SK-N-SH treated with all-trans-retinoic acid at 6 μM for 48 hours (cell line): ENCODE results near the gene CERS4.

ENCODE experiments used
- ATAC-seq: fragments of 200-7000 bp; cut with Tn5 transposase; 3 replicates; pipeline ENCODE4 v1.9.1; 2020; ENCODE audit warnings: mild to moderate bottlenecking, moderate library complexity
- ARNTL ChIP-seq: fragments of 450-650 bp; formaldehyde crosslinking; IDR thresholded peaks from 2 replicates; pipeline ENCODE4 v1.5.0; 2020; ENCODE audit warnings: low read depth, mild to moderate bottlenecking, moderate library complexity, borderline replicate concordance
- BACH2 ChIP-seq: fragments of 250-450 bp; sonication (Bioruptor Pico); IDR thresholded peaks from 2 replicates; pipeline ENCODE4 v1.9.0; 2021; ENCODE audit warnings: mild to moderate bottlenecking, borderline replicate concordance
- CREB5 ChIP-seq: fragments of 250-450 bp; sonication (Bioruptor Pico); IDR thresholded peaks from 2 replicates; pipeline ENCODE4 v1.5.1; 2020; ENCODE audit warnings: low read depth, mild to moderate bottlenecking, moderate library complexity
- CSDC2 ChIP-seq: fragments of 250-450 bp; sonication (Bioruptor Pico); IDR thresholded peaks from 2 replicates; pipeline ENCODE4 v1.5.0; 2020; ENCODE audit warnings: mild to moderate bottlenecking, moderate library complexity
- CSRNP3 ChIP-seq: fragments of 250-450 bp; sonication (Bioruptor Pico); IDR thresholded peaks from 2 replicates; pipeline ENCODE4 v1.5.1; 2021; ENCODE audit warnings: mild to moderate bottlenecking, moderate library complexity
- ESRRG ChIP-seq: fragments of 250-450 bp; sonication (Bioruptor Pico); IDR thresholded peaks from 2 replicates; pipeline ENCODE4 v1.6.1; 2021; ENCODE audit warnings: mild to moderate bottlenecking
- GLIS3 ChIP-seq: fragments of 250-450 bp; sonication (Bioruptor Pico); IDR thresholded peaks from 2 replicates; pipeline ENCODE4 v1.5.0; 2020; ENCODE audit warnings: mild to moderate bottlenecking, moderate library complexity
- ISL1 ChIP-seq: fragments of 250-450 bp; sonication (Bioruptor Pico); IDR thresholded peaks from 2 replicates; pipeline ENCODE4 v2.1.2; 2022; ENCODE audit warnings: mild to moderate bottlenecking, moderate library complexity
- OSR1 ChIP-seq: fragments of 250-450 bp; sonication (Bioruptor Pico); IDR thresholded peaks from 2 replicates; pipeline ENCODE4 v1.8.0; 2022; ENCODE audit warnings: moderate library complexity, mild to moderate bottlenecking, inconsistent platforms
- PATZ1 ChIP-seq: fragments of 250-450 bp; sonication (Bioruptor Pico); IDR thresholded peaks from 2 replicates; pipeline ENCODE4 v1.8.0; 2020; ENCODE audit warnings: mild to moderate bottlenecking, moderate library complexity, borderline replicate concordance
- POU6F1 ChIP-seq: fragments of 250-450 bp; sonication (Bioruptor Pico); IDR thresholded peaks from 2 replicates; pipeline ENCODE4 v1.8.0; 2021; ENCODE audit warnings: low read depth, mild to moderate bottlenecking, moderate library complexity, borderline replicate concordance
- PPARA ChIP-seq: fragments of 250-450 bp; sonication (Bioruptor Pico); IDR thresholded peaks from 2 replicates; pipeline ENCODE4 v1.5.0; 2020; ENCODE audit warnings: mild to moderate bottlenecking, borderline replicate concordance
- RARB ChIP-seq: fragments of 250-450 bp; sonication (Bioruptor Pico); IDR thresholded peaks from 2 replicates; pipeline ENCODE4 v1.8.0; 2021; ENCODE audit warnings: mild to moderate bottlenecking, moderate library complexity
- SNAI2 ChIP-seq: fragments of 250-450 bp; sonication (Bioruptor Pico); IDR thresholded peaks from 2 replicates; pipeline ENCODE4 v1.5.0; 2020; ENCODE audit warnings: mild to moderate bottlenecking, moderate library complexity
- TSHZ2 ChIP-seq: fragments of 250-450 bp; sonication (Bioruptor Pico); IDR thresholded peaks from 2 replicates; pipeline ENCODE4 v1.5.0; 2020; ENCODE audit warnings: mild to moderate bottlenecking, moderate library complexity
- ZC3H10 ChIP-seq: fragments of 250-450 bp; sonication (Bioruptor Pico); IDR thresholded peaks from 2 replicates; pipeline ENCODE4 v1.5.1; 2021; ENCODE audit warnings: mild to moderate bottlenecking, moderate library complexity
- ZFP3 ChIP-seq: fragments of 250-450 bp; sonication (Bioruptor Pico); IDR thresholded peaks from 2 replicates; pipeline ENCODE4 v1.5.0; 2020; ENCODE audit warnings: mild to moderate bottlenecking, moderate library complexity
- ZFP30 ChIP-seq: fragments of 450-650 bp; formaldehyde crosslinking; IDR thresholded peaks from 2 replicates; pipeline ENCODE4 v1.5.0; 2022; ENCODE audit warnings: mild to moderate bottlenecking, moderate library complexity
- ZNF70 ChIP-seq: fragments of 450-650 bp; formaldehyde crosslinking; IDR thresholded peaks from 2 replicates; pipeline ENCODE4 v1.5.0; 2020; ENCODE audit warnings: mild to moderate bottlenecking, moderate library complexity
- ZNF8 ChIP-seq: fragments of 450-650 bp; formaldehyde crosslinking; IDR thresholded peaks from 2 replicates; pipeline ENCODE4 v1.5.0; 2020; ENCODE audit warnings: mild to moderate bottlenecking, moderate library complexity

The CERS4 gene

GRCh38 chr19:8212212-8212611, 3.0 kb downstream of the CERS4 start:
- no peak for ATAC-seq
- TF ChIP-seq GLIS3 = no peak
- no peak for TF ChIP-seq PATZ1 (CRISPR knock-in tag)
- no peak for TF ChIP-seq CSDC2 (CRISPR knock-in tag)

- ATAC-seq = no peak
- TF ChIP-seq ZFP3 (CRISPR knock-in tag) (no peak), ARNTL (CRISPR knock-in tag) (no peak), SNAI2 (CRISPR knock-in tag) (no peak), ESRRG (CRISPR knock-in tag) (no peak), ZNF70 (CRISPR knock-in tag) (no peak), CSRNP3 (CRISPR knock-in tag) (no peak), BACH2 (no peak), CREB5 (no peak), OSR1 (CRISPR knock-in tag) (no peak), ZC3H10 (CRISPR knock-in tag) (no peak)
These were observed 3.7 kb downstream of the CERS4 start for GRCh38 chr19:8212916-8213315.

- ATAC-seq = no peak
- no peak for TF ChIP-seq ZFP3 (CRISPR knock-in tag)
- TF ChIP-seq TSHZ2 (CRISPR knock-in tag) = no peak
- no peak for TF ChIP-seq GLIS3
- no peak for TF ChIP-seq ISL1 (CRISPR knock-in tag)
- TF ChIP-seq ZNF8 (CRISPR knock-in tag) = no peak
- no peak for TF ChIP-seq POU6F1 (CRISPR knock-in tag)
- TF ChIP-seq ZNF70 (CRISPR knock-in tag) = peak; percentile 94
- no peak for TF ChIP-seq PPARA (CRISPR knock-in tag)
These were observed 4.9 kb downstream of the CERS4 start for GRCh38 chr19:8213827-8214672.

GRCh38 chr19:8214802-8215201, 5.6 kb downstream of the CERS4 start:
- no peak for ATAC-seq
- TF ChIP-seq PPARA (CRISPR knock-in tag) (no peak), CSRNP3 (CRISPR knock-in tag) (no peak), BACH2 (no peak), ZFP30 (CRISPR knock-in tag) (no peak), ARNTL (CRISPR knock-in tag) (no peak), OSR1 (CRISPR knock-in tag) (no peak), GLIS3 (no peak), ESRRG (CRISPR knock-in tag) (no peak), ZC3H10 (CRISPR knock-in tag) (no peak), RARB (CRISPR knock-in tag) (no peak), SNAI2 (CRISPR knock-in tag) (no peak), TSHZ2 (CRISPR knock-in tag) (no peak)
